HCT116 (cell line): ENCODE results near the gene SYCE3. TPM values are rescaled to one million over a fixed set of nuclear protein-coding genes. Genes with fewer than 3 reads are reported as not detected.

ENCODE experiments used
- ATAC-seq: fragments of 200-7000 bp; cut with Tn5 transposase; 2 replicates; pipeline ENCODE4 v1.9.1; 2020; ENCODE audit warnings: mild to moderate bottlenecking, moderate library complexity
- BruUV-seq: library from RNA; stranded (reverse); fragments of 400-500 nt; replicated peaks from 2 replicates; lab custom pipeline; 2021; lab: Mats Ljungman, UMichigan
- CTCF ChIA-PET: fragments of 300-600 bp; sonication (Branson Sonifier 250); formaldehyde crosslinking; loops from one replicate; lab custom pipeline; 2021; ENCODE audit warnings: antibody characterized with exemption; lab: Charles Lee
- POLR2A ChIA-PET: fragments of 300-600, 350-600 bp; sonication (Branson Sonifier 250); formaldehyde crosslinking; loops from one replicate; lab custom pipeline; 2021; ENCODE audit warnings: antibody characterized with exemption; lab: Charles Lee
- RAD21 ChIA-PET, 2 experiments: fragments of 300-600 bp; sonication (Branson Sonifier 250); formaldehyde crosslinking; loops; one replicate each; lab custom pipeline; 2023; ENCODE audit warnings: low total read pairs in 2 of 2; ENCODE audit not compliant: uncharacterized antibody in 2 of 2, unreplicated experiment in 2 of 2, low non-redundant PET in 1 of 2; lab: Charles Lee
- DNase-seq: peaks from one replicate; pipeline ENCODE4 v3.0.0-alpha.2; 2010; ENCODE audit warnings: low read depth, low spot score
- H2AFZ ChIP-seq: fragments of 200-600 bp; shearing (Covaris generic), sonication (generic); 2 replicates; pipeline ENCODE4 v1.6.1; 2017; ENCODE audit warnings: low read depth, mixed run types, mixed read lengths, antibody characterized with exemption, low read length; ENCODE audit not compliant: poor library complexity, severe bottlenecking
- H3K27ac ChIP-seq: 2 replicates; pipeline ENCODE4 v1.5.1; 2012; ENCODE audit warnings: low read depth, low read length
- H3K27me3 ChIP-seq: fragments of 200-600 bp; sonication (generic); 2 replicates; pipeline ENCODE4 v1.6.1; 2016; ENCODE audit warnings: mixed run types, low read length, mixed read lengths; ENCODE audit not compliant: insufficient read depth
- H3K36me3 ChIP-seq, 2 experiments: fragments of 200-500 bp in 1 of 2; fragments of 200-600 bp in 1 of 2; sonication (Bioruptor generic) in 1 of 2; sonication (generic) in 1 of 2; 2 replicates each; pipeline versions ENCODE4 v1.5.1 to v1.6.1; 2014 to 2016; ENCODE audit warnings: low read length in 2 of 2, inconsistent platforms in 1 of 2, mixed read lengths in 1 of 2, mixed run types in 1 of 2; ENCODE audit not compliant: insufficient read depth in 2 of 2, control insufficient read depth in 1 of 2
- H3K4me1 ChIP-seq, 2 experiments: fragments of 200-600 bp in 1 of 2; sonication (generic) in 1 of 2; 2 replicates each; pipeline versions ENCODE4 v1.5.1 to v1.6.1; 2012 to 2017; ENCODE audit warnings: low read length in 2 of 2, inconsistent platforms in 1 of 2, mild to moderate bottlenecking in 1 of 2, mixed read lengths in 1 of 2, mixed run types in 1 of 2, moderate library complexity in 1 of 2; ENCODE audit not compliant: insufficient read depth in 2 of 2, control insufficient read depth in 1 of 2
- H3K4me2 ChIP-seq: fragments of 200-600 bp; sonication (generic); 2 replicates; pipeline ENCODE4 v1.6.1; 2017; ENCODE audit warnings: mixed run types, low read length, mixed read lengths
- H3K4me3 ChIP-seq, 2 experiments: fragments of 200-600 bp in 1 of 2; sonication (generic) in 1 of 2; replicated peaks in 1 of 2; 2 replicates each; pipeline ENCODE4 v1.5.1; 2011 to 2016; ENCODE audit warnings: low read length in 2 of 2, control low read depth in 1 of 2, low read depth in 1 of 2, mild to moderate bottlenecking in 1 of 2, mixed read lengths in 1 of 2, mixed run types in 1 of 2
- H3K79me2 ChIP-seq: fragments of 200-600 bp; sonication (generic); 2 replicates; pipeline ENCODE4 v1.6.1; 2017; ENCODE audit warnings: mild to moderate bottlenecking, mixed run types, low read length, moderate library complexity, mixed read lengths; ENCODE audit not compliant: insufficient read depth
- H3K9ac ChIP-seq: fragments of 200-600 bp; sonication (generic); 2 replicates; pipeline ENCODE4 v1.6.1; 2016; ENCODE audit warnings: low read length, mixed read lengths
- H3K9me2 ChIP-seq: fragments of 200-600 bp; sonication (generic), shearing (Covaris generic); 2 replicates; pipeline ENCODE4 v1.6.1; 2017; ENCODE audit warnings: mixed run types, mild to moderate bottlenecking, moderate library complexity; ENCODE audit not compliant: insufficient read depth
- H3K9me3 ChIP-seq, 2 experiments: fragments of 200-500 bp in 1 of 2; fragments of 200-600 bp in 1 of 2; sonication (Bioruptor generic) in 1 of 2; sonication (generic) in 1 of 2; 2 replicates each; pipeline ENCODE4 v1.6.1; 2014 to 2017; ENCODE audit warnings: low read length in 2 of 2, mixed read lengths in 2 of 2, inconsistent platforms in 1 of 2, low read depth in 1 of 2, mild to moderate bottlenecking in 1 of 2, mixed run types in 1 of 2, moderate library complexity in 1 of 2; ENCODE audit not compliant: control insufficient read depth in 1 of 2, insufficient read depth in 1 of 2
- H4K20me1 ChIP-seq: fragments of 200-600 bp; sonication (generic), shearing (Covaris generic); 2 replicates; pipeline ENCODE4 v1.6.1; 2017; ENCODE audit warnings: mixed run types, mild to moderate bottlenecking, moderate library complexity; ENCODE audit not compliant: insufficient read depth
- ATF3 ChIP-seq: IDR thresholded peaks from 2 replicates; pipeline ENCODE4 v1.6.1; 2012
- CBX3 ChIP-seq: IDR thresholded peaks from 2 replicates; pipeline ENCODE4 v1.6.1; 2012; ENCODE audit warnings: low read depth
- EGR1 ChIP-seq: IDR thresholded peaks from 2 replicates; pipeline ENCODE4 v1.6.1; 2012; ENCODE audit warnings: low read depth
- ELF1 ChIP-seq: IDR thresholded peaks from 2 replicates; pipeline ENCODE4 v1.6.1; 2012; ENCODE audit warnings: low read depth, borderline replicate concordance
- FOSL1 ChIP-seq: IDR thresholded peaks from 2 replicates; pipeline ENCODE4 v1.6.1; 2012; ENCODE audit warnings: low read depth
- JUND ChIP-seq: IDR thresholded peaks from 2 replicates; pipeline ENCODE4 v1.6.1; 2012
- POLR2A ChIP-seq: IDR thresholded peaks from 2 replicates; pipeline ENCODE4 v1.7.0; 2011; ENCODE audit warnings: borderline replicate concordance; ENCODE audit not compliant: insufficient read depth, insufficient read length; ENCODE audit errors: extremely low read depth
- POLR2AphosphoS5 ChIP-seq: IDR thresholded peaks from 2 replicates; pipeline ENCODE4 v1.6.1; 2011; ENCODE audit warnings: mild to moderate bottlenecking, low read depth, low read length, moderate library complexity
- RAD21 ChIP-seq: IDR thresholded peaks from 2 replicates; pipeline ENCODE4 v1.6.1; 2012; ENCODE audit warnings: low read depth, mild to moderate bottlenecking
- SP1 ChIP-seq: IDR thresholded peaks from 2 replicates; pipeline ENCODE4 v1.6.1; 2012; ENCODE audit warnings: low read depth
- SRF ChIP-seq: IDR thresholded peaks from 2 replicates; pipeline ENCODE4 v1.6.1; 2012; ENCODE audit warnings: low read depth
- TCF7L2 ChIP-seq: IDR thresholded peaks from 2 replicates; pipeline ENCODE4 v1.7.0; 2011; ENCODE audit warnings: borderline replicate concordance, inconsistent platforms; ENCODE audit not compliant: insufficient read depth, insufficient read length; ENCODE audit errors: extremely low read depth
- YY1 ChIP-seq: IDR thresholded peaks from 2 replicates; pipeline ENCODE4 v1.6.1; 2011; ENCODE audit warnings: low read length, low read depth, moderate library complexity, mild to moderate bottlenecking; ENCODE audit not compliant: insufficient replicate concordance; ENCODE audit errors: extremely low read depth
- ZFX ChIP-seq: fragments of 450-650 bp; IDR thresholded peaks from 2 replicates; pipeline ENCODE4 v1.6.1; 2017
- ZNF274 ChIP-seq: fragments of 200-500 bp; sonication (Bioruptor generic); IDR thresholded peaks from 2 replicates; pipeline ENCODE4 v1.6.1; 2014; ENCODE audit warnings: mild to moderate bottlenecking, low read depth, low read length, inconsistent platforms
- intact Hi-C: fragments of 100-400 bp; cut with micrococcal nuclease; formaldehyde crosslinking; loops from 2 replicates; pipeline ENCODE4 v1.10.0; 2022
- total RNA-seq: library from RNA; stranded (reverse); gene quantifications from one replicate; pipeline ENCODE4 v1.2.1, GENCODE V29; 2021; ENCODE audit not compliant: unreplicated experiment
- TF ChIP-seq, protein P1 (sequence below), 3 experiments: fragments of 200-600 bp in 1 of 3; sonication (generic) in 1 of 3; IDR thresholded peaks in 2 of 3; conservative IDR thresholded peaks in 1 of 3; 2 replicates each; pipeline ENCODE4 v1.5.1; 2012 to 2017; ENCODE audit warnings: low read depth in 2 of 3, low read length in 2 of 3, antibody characterized with exemption in 1 of 3, borderline replicate concordance in 1 of 3, control low read depth in 1 of 3, mild to moderate bottlenecking in 1 of 3, mixed read lengths in 1 of 3, mixed run types in 1 of 3, moderate library complexity in 1 of 3; ENCODE audit not compliant: insufficient read depth in 1 of 3
- TF ChIP-seq, protein P2 (sequence below): IDR thresholded peaks from 2 replicates; pipeline ENCODE4 v1.6.1; 2012; ENCODE audit warnings: low read depth

Gene SYCE3
- total RNA-seq, 1 experiment from 2014 or later, result not detected

DNA sequence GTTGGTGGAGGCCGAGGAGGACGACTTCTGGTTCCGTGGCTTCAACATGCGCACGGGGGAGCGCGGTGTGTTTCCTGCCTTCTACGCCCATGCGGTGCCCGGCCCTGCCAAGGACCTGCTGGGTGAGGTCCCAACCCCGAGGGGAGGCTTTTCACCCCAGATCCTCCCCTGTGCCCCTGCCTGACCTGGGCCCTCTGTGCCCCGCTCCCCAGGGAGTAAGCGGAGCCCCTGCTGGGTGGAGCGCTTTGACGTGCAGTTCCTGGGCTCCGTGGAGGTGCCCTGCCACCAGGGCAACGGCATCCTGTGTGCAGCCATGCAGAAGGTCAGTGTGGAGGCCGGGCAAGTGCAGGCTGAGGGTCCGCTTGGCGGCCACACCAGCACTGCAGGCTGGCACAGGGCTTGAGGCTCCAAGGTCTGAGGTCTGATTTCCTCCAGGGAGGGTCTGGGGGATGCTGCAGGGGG, 42.9 kb upstream of the SYCE3 start (continued):
- TF ChIP-seq, protein P1, sequence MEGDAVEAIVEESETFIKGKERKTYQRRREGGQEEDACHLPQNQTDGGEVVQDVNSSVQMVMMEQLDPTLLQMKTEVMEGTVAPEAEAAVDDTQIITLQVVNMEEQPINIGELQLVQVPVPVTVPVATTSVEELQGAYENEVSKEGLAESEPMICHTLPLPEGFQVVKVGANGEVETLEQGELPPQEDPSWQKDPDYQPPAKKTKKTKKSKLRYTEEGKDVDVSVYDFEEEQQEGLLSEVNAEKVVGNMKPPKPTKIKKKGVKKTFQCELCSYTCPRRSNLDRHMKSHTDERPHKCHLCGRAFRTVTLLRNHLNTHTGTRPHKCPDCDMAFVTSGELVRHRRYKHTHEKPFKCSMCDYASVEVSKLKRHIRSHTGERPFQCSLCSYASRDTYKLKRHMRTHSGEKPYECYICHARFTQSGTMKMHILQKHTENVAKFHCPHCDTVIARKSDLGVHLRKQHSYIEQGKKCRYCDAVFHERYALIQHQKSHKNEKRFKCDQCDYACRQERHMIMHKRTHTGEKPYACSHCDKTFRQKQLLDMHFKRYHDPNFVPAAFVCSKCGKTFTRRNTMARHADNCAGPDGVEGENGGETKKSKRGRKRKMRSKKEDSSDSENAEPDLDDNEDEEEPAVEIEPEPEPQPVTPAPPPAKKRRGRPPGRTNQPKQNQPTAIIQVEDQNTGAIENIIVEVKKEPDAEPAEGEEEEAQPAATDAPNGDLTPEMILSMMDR (IDR thresholded peaks at IDR 0.05 in 2 of 3, conservative IDR thresholded peaks at IDR 0.05 in 1 of 3; ENCODE audit: borderline replicate concordance in 1 of 3, insufficient read depth in 1 of 3, low read depth in 2 of 3, low read length in 2 of 3), result no peak
- TF ChIP-seq ZFX, result no peak
- no peak for TF ChIP-seq YY1
- no peak for TF ChIP-seq POLR2A
- TF ChIP-seq SRF, result no peak
- no peak for TF ChIP-seq RAD21
- no peak for TF ChIP-seq SP1
- TF ChIP-seq TCF7L2, result no peak
- no peak for TF ChIP-seq POLR2AphosphoS5

DNA sequence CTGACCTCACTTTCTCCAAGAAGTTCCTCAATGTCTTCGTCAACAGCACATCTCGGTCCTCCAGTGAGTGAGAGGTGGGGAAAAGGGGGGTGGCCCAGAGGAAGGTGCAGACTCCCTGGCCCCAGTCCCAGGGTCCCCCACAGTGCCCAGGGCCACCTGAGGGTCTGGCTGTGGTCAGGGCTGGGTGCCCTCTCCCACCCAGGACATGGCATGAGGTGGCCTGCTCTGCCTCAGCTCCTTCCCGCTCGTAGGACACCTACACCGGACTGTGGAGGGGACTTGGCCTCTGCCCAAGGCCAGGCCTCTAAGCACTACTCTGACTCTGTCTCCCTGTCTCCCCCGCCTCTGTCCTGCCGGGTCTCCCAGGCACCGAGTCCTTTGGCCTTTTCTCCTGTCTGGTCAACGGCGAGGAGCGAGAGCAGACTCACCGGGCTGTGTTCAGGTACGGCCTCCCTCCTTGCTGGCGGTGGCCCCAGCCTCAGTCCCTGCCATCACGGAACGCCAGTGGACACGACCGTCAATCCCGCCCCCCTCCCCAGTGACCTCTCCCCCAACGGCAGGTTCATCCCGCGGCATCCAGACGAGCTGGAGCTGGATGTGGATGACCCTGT, 42.4 kb upstream of the SYCE3 start:
- Histone ChIP-seq H3K27ac (no peak overlapping the region), H3K4me3 (no peak overlapping the region), H3K4me1 (peaks cover 0 to 6% of the 10 kb centered on the region in 2 experiments; a peak in 1 of 4 replicates), H3K9me2 (no peaks in the 10 kb centered on the region), H3K27me3 (no peaks in the 10 kb centered on the region), H4K20me1 (no peaks in the 10 kb centered on the region), H2AFZ (no peak overlapping the region), H3K9ac (no peak overlapping the region), H3K36me3 (no peaks in the 10 kb centered on the region), H3K9me3 (no peaks in the 10 kb centered on the region), H3K79me2 (no peaks in the 10 kb centered on the region), H3K4me2 (no peak overlapping the region)
- DNase-seq, result no peak
- ChIA-PET CTCF (no interaction called here), RAD21 (no interaction called here), POLR2A (no interaction called here)
- intact Hi-C loops, result no loop called here
- no peak for ATAC-seq
- TF ChIP-seq TCF7L2, result no peak
- TF ChIP-seq ZNF274, result no peak
- no peak for TF ChIP-seq SP1
- TF ChIP-seq JUND, result no peak
- no peak for TF ChIP-seq EGR1
- no peak for TF ChIP-seq ATF3
- TF ChIP-seq YY1, result no peak
- TF ChIP-seq, protein P2, sequence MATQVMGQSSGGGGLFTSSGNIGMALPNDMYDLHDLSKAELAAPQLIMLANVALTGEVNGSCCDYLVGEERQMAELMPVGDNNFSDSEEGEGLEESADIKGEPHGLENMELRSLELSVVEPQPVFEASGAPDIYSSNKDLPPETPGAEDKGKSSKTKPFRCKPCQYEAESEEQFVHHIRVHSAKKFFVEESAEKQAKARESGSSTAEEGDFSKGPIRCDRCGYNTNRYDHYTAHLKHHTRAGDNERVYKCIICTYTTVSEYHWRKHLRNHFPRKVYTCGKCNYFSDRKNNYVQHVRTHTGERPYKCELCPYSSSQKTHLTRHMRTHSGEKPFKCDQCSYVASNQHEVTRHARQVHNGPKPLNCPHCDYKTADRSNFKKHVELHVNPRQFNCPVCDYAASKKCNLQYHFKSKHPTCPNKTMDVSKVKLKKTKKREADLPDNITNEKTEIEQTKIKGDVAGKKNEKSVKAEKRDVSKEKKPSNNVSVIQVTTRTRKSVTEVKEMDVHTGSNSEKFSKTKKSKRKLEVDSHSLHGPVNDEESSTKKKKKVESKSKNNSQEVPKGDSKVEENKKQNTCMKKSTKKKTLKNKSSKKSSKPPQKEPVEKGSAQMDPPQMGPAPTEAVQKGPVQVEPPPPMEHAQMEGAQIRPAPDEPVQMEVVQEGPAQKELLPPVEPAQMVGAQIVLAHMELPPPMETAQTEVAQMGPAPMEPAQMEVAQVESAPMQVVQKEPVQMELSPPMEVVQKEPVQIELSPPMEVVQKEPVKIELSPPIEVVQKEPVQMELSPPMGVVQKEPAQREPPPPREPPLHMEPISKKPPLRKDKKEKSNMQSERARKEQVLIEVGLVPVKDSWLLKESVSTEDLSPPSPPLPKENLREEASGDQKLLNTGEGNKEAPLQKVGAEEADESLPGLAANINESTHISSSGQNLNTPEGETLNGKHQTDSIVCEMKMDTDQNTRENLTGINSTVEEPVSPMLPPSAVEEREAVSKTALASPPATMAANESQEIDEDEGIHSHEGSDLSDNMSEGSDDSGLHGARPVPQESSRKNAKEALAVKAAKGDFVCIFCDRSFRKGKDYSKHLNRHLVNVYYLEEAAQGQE, result no peak
- no peak for TF ChIP-seq FOSL1
- TF ChIP-seq CBX3, result no peak
- no peak for TF ChIP-seq ELF1
- BruUV-seq, result no TSS peak
